ENCODE measurements around the gene CHKB.
"Not testable (repeated sequence)": the region's sequence is repeated elsewhere in the genome, so short reads cannot be mapped to it uniquely, and the experiment has no call there.

CHKB gene

DNA sequence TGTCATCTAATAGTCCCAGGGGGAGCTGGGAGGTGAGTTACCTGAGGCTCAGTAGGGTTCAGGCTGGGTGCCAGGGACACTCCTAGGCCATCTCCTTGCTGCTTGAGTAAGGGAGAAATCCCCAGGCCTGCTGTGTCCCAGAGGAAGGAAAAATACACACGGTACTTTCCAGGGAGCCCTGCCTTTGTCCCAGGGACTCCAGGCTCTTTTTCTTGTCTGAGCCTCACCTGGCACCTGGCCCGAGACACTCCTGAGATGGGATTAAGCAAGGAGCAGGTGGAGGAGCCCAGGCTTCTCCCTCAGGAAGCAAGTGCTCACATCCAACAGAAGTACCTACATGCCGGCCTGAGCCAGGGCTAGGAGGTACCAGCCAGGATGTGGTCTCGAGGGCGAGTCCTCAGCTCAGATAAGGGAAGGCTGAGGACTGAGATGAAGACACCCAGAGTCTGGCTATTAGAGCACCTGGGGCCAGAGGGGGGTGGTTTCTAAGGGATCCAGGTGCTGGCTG lies 37.8 kb downstream of the CHKB start:
- Histone ChIP-seq H3K27me3 (peaks cover 44% of the 10 kb centered on the region), H3K4me3 (ENCODE audit: low read depth in 1 of 2, low read length in 1 of 2) (peak overlapping the region; percentile 59 to 63), H3K4me1 (ENCODE audit: control insufficient read depth in 1 of 2, insufficient read depth in 1 of 2, low read depth in 1 of 2, low read length in 1 of 2) (peaks cover 65 to 71% of the 10 kb centered on the region in 2 experiments), H3K36me3 (no peaks in the 10 kb centered on the region), H3K9me3 (no peaks in the 10 kb centered on the region), H3K27ac (peak overlapping the region; percentile 100)
- TF ChIP-seq, protein P1, sequence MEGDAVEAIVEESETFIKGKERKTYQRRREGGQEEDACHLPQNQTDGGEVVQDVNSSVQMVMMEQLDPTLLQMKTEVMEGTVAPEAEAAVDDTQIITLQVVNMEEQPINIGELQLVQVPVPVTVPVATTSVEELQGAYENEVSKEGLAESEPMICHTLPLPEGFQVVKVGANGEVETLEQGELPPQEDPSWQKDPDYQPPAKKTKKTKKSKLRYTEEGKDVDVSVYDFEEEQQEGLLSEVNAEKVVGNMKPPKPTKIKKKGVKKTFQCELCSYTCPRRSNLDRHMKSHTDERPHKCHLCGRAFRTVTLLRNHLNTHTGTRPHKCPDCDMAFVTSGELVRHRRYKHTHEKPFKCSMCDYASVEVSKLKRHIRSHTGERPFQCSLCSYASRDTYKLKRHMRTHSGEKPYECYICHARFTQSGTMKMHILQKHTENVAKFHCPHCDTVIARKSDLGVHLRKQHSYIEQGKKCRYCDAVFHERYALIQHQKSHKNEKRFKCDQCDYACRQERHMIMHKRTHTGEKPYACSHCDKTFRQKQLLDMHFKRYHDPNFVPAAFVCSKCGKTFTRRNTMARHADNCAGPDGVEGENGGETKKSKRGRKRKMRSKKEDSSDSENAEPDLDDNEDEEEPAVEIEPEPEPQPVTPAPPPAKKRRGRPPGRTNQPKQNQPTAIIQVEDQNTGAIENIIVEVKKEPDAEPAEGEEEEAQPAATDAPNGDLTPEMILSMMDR (IDR thresholded peaks at IDR 0.05): no peak

DNA sequence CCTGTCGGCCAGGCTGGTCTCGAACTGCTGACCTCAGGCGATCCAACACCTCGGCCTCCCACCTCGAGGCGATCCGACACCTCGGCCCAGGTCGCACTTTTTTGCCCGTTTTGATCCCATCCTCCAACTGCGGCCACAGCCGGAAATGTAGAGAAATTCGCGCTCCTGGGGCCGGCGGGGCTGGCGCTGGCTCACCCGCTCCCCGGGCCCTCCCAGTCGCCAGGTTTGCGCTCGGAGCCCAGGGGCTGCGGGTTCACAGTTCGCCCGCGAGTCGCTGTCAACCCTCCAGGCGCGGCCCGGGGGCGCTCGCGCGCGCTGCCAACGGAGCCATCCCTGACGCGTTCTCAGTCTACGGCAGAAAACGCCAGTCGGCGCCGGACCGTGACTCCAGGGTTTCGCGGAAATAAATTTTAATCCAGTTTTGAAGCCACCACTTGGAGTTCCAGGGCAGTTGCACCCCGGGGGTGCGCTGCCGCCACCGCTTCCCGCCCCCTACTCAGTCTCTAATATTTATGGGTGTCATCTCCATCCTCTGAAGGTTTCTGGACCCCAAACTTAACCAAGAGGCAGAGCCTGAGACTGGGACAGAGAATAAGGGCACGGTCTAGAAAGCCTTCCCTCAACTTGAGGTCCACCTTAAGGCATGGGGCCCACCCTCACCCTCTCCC lies 38.4 kb downstream of the CHKB start:
- Histone ChIP-seq H3K36me3 (no peaks in the 10 kb centered on the region), H3K4me1 (ENCODE audit: control insufficient read depth in 1 of 2, insufficient read depth in 1 of 2, low read depth in 1 of 2, low read length in 1 of 2) (peaks cover 71 to 77% of the 10 kb centered on the region in 2 experiments), H3K27me3 (peaks cover 38% of the 10 kb centered on the region), H3K4me3 (ENCODE audit: low read depth in 1 of 2, low read length in 1 of 2) (peak overlapping the region; percentile 59 to 63), H3K27ac (peak overlapping the region; percentile 100), H3K9me3 (no peaks in the 10 kb centered on the region)
- TF ChIP-seq, protein P1 (IDR thresholded peaks at IDR 0.05): peak; percentile 90

DNA sequence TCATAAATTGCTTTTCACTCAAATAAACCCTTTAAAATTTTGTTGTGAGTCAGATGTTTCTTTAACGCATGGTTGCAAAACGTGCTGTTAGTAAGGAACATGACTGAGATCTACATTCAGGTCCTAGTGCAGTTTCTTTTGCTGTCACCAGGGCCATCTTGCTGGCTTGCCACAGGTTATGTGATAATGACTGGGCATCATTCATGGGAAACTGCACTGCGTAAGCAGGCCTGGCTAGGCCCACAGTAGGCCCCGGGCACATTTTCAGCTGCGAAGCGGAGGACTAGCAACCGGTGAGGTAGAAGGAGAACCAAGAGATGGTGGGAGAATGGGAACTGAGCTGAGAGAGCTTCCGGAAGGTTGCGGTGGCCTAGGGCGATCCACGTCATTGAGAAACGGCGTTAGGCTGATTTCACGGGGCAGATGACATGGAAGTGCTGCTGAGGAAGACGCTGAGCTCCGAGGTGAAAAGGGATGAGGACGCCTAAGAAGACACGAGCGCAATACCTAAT lies 40.2 kb downstream of the CHKB start:
- H3K27me3 ChIP-seq: peaks cover 20% of the 10 kb centered on the region
- no peaks in the 10 kb centered on the region for H3K9me3 ChIP-seq
- H3K36me3 ChIP-seq: no peaks in the 10 kb centered on the region
- H3K4me1 ChIP-seq (ENCODE audit: control insufficient read depth in 1 of 2, insufficient read depth in 1 of 2, low read depth in 1 of 2, low read length in 1 of 2): peaks cover 77 to 79% of the 10 kb centered on the region in 2 experiments
- TF ChIP-seq, protein P1 (IDR thresholded peaks at IDR 0.05): peak; percentile 81
- H3K4me3 ChIP-seq (ENCODE audit: low read depth in 1 of 2, low read length in 1 of 2): peak overlapping the region; percentile 59 to 63
- peak overlapping the region; percentile 100 for H3K27ac ChIP-seq

DNA sequence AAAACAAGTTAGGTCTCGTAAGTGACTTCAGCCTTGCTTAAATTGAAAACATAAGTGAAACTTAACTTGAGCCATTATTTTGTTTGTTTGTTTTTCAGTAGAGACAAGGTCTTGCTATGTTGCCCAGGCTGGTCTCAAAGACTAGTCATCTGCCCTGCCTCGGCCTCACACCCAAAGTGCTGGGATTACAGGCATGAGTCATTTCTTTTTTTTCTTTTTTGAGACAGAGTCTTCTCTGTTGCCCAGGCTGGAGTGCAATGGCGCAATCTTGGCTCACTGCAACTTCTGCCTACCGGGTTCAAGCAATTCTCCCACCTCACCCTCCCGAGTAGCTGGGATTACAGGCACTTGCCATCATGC lies 41.0 kb downstream of the CHKB start:
- not testable (repeated sequence) for H3K9me3 ChIP-seq, H3K36me3 ChIP-seq
- H3K4me3 ChIP-seq (ENCODE audit: low read depth in 1 of 2, low read length in 1 of 2): peak overlapping the region; percentile 59 to 63
- TF ChIP-seq, protein P1 (IDR thresholded peaks at IDR 0.05): peak; percentile 19
- H3K27ac ChIP-seq: peak overlapping the region; percentile 100
- H3K27me3 ChIP-seq: peaks cover 12% of the 10 kb centered on the region
- H3K4me1 ChIP-seq (ENCODE audit: control insufficient read depth in 1 of 2, insufficient read depth in 1 of 2, low read depth in 1 of 2, low read length in 1 of 2): peaks cover 85 to 88% of the 10 kb centered on the region in 2 experiments

DNA sequence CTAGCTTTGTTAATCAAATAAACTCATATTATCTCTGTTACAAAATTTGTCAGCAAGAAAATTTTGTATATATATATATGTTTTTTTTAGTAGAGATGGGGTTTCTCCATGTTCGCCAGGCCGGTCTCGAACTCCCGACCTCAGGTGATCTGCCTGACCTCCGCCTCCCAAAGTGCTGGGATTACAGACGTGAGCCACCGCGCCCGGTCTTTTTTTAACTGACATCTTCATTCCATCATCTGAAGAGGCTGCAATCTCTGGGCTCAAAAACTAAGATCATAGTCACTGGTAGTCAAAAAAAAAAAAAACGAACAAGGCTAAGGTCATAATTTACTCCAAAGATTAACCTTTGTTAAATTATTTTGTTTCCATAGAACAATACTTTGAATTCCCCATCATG lies 42.3 kb downstream of the CHKB start:
- Histone ChIP-seq H3K27me3 (peaks cover under 1% of the 10 kb centered on the region), H3K9me3 (no peaks in the 10 kb centered on the region), H3K27ac (peak overlapping the region; percentile 100), H3K36me3 (no peaks in the 10 kb centered on the region), H3K4me3 (ENCODE audit: low read depth in 1 of 2, low read length in 1 of 2) (peak overlapping the region; percentile 59 to 63), H3K4me1 (ENCODE audit: control insufficient read depth in 1 of 2, insufficient read depth in 1 of 2, low read depth in 1 of 2, low read length in 1 of 2) (peaks cover 85 to 98% of the 10 kb centered on the region in 2 experiments)
- TF ChIP-seq, protein P1 (IDR thresholded peaks at IDR 0.05): no peak

Data from neutrophil (primary cell).